Measurements from ENCODE around the gene ACTR10.

GRCh38 chr14:58265401-58265800 is 65.5 kb downstream of the ACTR10 start:
- TF ChIP-seq POLR2AphosphoS5 (IDR thresholded peaks at IDR 0.05) (no peak), CTCF (IDR thresholded peaks at IDR 0.05) (no peak), POLR2A (IDR thresholded peaks at IDR 0.05) (no peak)
